Fibroblast of the aortic adventitia (primary cell): Measurements from ENCODE around the gene POLA1. TPM values are rescaled to one million over a fixed set of nuclear protein-coding genes. Genes with fewer than 3 reads are reported as not detected.
"Not testable (repeated sequence)": the region's sequence is repeated elsewhere in the genome, so short reads cannot be mapped to it uniquely, and the experiment has no call there.

ENCODE experiments used
- DNase-seq: peaks from one replicate; pipeline ENCODE4 v3.0.0-alpha.2; 2010; ENCODE audit warnings: low read depth
- H3K4me3 ChIP-seq: 2 replicates; pipeline ENCODE4 v1.5.1; 2011; ENCODE audit warnings: low read depth, mild to moderate bottlenecking, control low read depth, low read length, moderate library complexity
- CTCF ChIP-seq: IDR thresholded peaks from 2 replicates; pipeline ENCODE4 v1.5.1; 2011; ENCODE audit warnings: mild to moderate bottlenecking, low read length, control low read depth, inconsistent platforms; ENCODE audit not compliant: insufficient read depth
- total RNA-seq: library from RNA; depleted of rRNA; stranded (reverse); fragments of >200 nt; gene quantifications from 2 replicates; pipeline ENCODE4 v1.2.3, GENCODE V29; 2012; ENCODE audit warnings: low replicate concordance

POLA1 gene
- total RNA-seq, 1 donor, result 24.9 TPM

GRCh38 chrX:24651783-24652182 is 41.9 kb upstream of the POLA1 start:
- DNase-seq, result no peak
- H3K4me3 ChIP-seq, result no peak overlapping the region
- TF ChIP-seq CTCF, result no peak

DNA sequence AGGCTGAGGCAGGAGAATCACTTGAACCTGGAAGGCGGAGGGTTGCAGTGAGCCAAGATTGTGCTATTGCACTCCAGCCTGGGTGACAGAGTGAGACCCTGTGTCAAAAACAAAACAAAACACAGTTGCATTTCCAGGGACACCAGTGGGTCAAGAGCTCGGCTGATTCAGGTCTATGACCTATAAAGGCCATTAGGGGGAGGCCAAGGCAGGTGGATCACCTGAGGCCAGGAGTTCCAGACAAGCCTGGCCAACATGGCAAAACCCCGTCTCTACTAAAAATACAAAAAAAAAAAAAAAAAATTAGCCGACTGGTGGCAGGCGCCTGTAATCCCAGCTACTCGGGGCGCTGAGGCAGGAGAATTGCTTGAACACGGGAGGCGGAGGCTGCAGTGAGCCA is 38.0 kb upstream of the POLA1 start:
- not testable (repeated sequence) for DNase-seq, H3K4me3 ChIP-seq

- DNase-seq, result no peak
- H3K4me3 ChIP-seq, result no peak overlapping the region
- no peak for TF ChIP-seq CTCF
Observed at GRCh38 chrX:24657671-24658386, 35.9 kb upstream of the POLA1 start.

- DNase-seq, result no peak
- no peak overlapping the region for H3K4me3 ChIP-seq
- TF ChIP-seq CTCF, result no peak
Observed at GRCh38 chrX:24658421-24658820, 35.3 kb upstream of the POLA1 start.

- DNase-seq, result no peak
- no peak overlapping the region for H3K4me3 ChIP-seq
- TF ChIP-seq CTCF, result no peak
Observed at GRCh38 chrX:24659106-24659505, 34.6 kb upstream of the POLA1 start.

DNA sequence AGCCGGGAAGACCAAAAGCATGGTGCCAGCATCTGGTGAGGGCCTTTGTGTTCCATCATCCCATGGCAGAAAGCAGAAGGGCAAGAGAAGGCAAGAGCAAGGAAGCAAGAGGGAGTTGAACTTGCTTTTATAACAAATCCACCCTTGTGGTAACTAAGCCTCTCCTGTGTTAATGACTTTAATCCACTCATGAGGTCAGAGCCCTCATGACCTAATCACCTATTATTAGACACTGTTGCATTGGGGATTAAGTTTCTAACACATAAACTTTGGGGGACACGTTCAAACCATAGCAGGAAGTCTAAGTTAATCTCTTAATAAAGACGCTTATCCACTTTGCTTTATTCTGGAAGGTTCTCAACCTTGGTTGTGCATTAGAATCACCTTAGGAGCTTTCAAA is 34.1 kb upstream of the POLA1 start:
- H3K4me3 ChIP-seq, result no peak overlapping the region
- DNase-seq, result no peak
- no peak for TF ChIP-seq CTCF

GRCh38 chrX:24661292-24661691 is 32.4 kb upstream of the POLA1 start:
- DNase-seq, result no peak
- TF ChIP-seq CTCF, result no peak
- no peak overlapping the region for H3K4me3 ChIP-seq
